ENCODE measurements around the gene CAMSAP2. TPM values are rescaled to one million over a fixed set of nuclear protein-coding genes. Genes with fewer than 3 reads are reported as not detected.

The CAMSAP2 gene
- total RNA-seq, 1 experiment from 2014 or later: 23.4 TPM

GRCh38 chr1:200819726-200820125 is 81.0 kb downstream of the CAMSAP2 start:
- peaks cover 6% of the 10 kb centered on the region for H3K36me3 Mint-ChIP-seq (ENCODE audit: insufficient read depth, unreplicated experiment)
- DNase-seq: no peak
- no peak overlapping the region for H3K4me3 ChIP-seq (ENCODE audit: low read depth, low read length)
- ChIA-PET POLR2A (no interaction called here), CTCF (interaction anchor here (0.7 kb wide), 1 partner anchor 30 kb away, joined by 6 read pairs; no protein-coding TSS in a partner anchor)
- no peaks in the 10 kb centered on the region for H3K27me3 ChIP-seq (replicated peaks; ENCODE audit: control insufficient read depth, insufficient read depth, low read length)
- BruUV-seq (replicated peaks): no TSS peak
- no peaks in the 10 kb centered on the region for H3K9me3 Mint-ChIP-seq (ENCODE audit: unreplicated experiment)
- no peaks in the 10 kb centered on the region for H3K27me3 Mint-ChIP-seq (ENCODE audit: insufficient read depth, unreplicated experiment)
- H3K4me1 ChIP-seq: no peaks in the 10 kb centered on the region
- H3K27ac Mint-ChIP-seq (ENCODE audit: unreplicated experiment): no peak overlapping the region
- intact Hi-C loops (cut with micrococcal nuclease; ENCODE audit: unreplicated experiment): no loop called here
- no peak overlapping the region for H3K4me3 Mint-ChIP-seq (ENCODE audit: unreplicated experiment)
- no peaks in the 10 kb centered on the region for H3K4me1 Mint-ChIP-seq (ENCODE audit: low read depth, unreplicated experiment)
- no peak for TF ChIP-seq CTCF (IDR thresholded peaks at IDR 0.05; ENCODE audit: insufficient read depth in 1 of 2, low read depth in 1 of 2, low read length in 1 of 2, severe bottlenecking in 1 of 2, unreplicated experiment in 1 of 2)
- H3K36me3 ChIP-seq (ENCODE audit: control insufficient read depth, insufficient read depth, low read length): no peaks in the 10 kb centered on the region
- no peaks in the 10 kb centered on the region for H3K9me3 ChIP-seq

DNA sequence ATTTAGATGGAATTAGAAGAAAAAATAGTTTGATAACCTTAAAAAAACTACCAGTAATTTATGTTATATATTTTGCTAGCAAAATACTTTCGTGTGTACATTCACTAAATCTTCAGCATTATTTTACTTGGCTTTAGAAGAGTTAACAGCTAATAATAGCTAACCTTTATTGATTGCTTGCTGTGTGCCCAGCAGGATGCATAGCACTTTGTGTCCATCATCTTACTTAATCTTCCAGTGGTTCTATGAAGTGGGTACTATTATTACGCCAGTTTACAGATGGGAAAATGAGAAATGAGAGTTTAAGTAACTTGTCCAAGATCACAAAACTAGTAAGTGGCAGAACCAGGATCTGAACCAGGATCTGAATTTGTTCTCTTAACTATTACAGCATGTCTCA is 92.4 kb downstream of the CAMSAP2 start:
- POLR2A ChIA-PET: no interaction called here
- CTCF ChIA-PET: no interaction called here
- no peak for TF ChIP-seq CTCF (IDR thresholded peaks at IDR 0.05; ENCODE audit: insufficient read depth in 1 of 2, low read depth in 1 of 2, low read length in 1 of 2, severe bottlenecking in 1 of 2, unreplicated experiment in 1 of 2)
- Mint-ChIP-seq H3K36me3 (ENCODE audit: insufficient read depth, unreplicated experiment) (peaks cover under 1% of the 10 kb centered on the region), H3K9me3 (ENCODE audit: unreplicated experiment) (no peaks in the 10 kb centered on the region), H3K27me3 (ENCODE audit: insufficient read depth, unreplicated experiment) (no peaks in the 10 kb centered on the region), H3K4me3 (ENCODE audit: unreplicated experiment) (no peak overlapping the region), H3K4me1 (ENCODE audit: low read depth, unreplicated experiment) (no peaks in the 10 kb centered on the region), H3K27ac (ENCODE audit: unreplicated experiment) (no peak overlapping the region)
- no peak for DNase-seq
- Histone ChIP-seq H3K4me3 (ENCODE audit: low read depth, low read length) (no peak overlapping the region), H3K36me3 (ENCODE audit: control insufficient read depth, insufficient read depth, low read length) (no peaks in the 10 kb centered on the region; the same call in 1 of the 2 replicates), H3K27me3 (replicated peaks; ENCODE audit: control insufficient read depth, insufficient read depth, low read length) (no peaks in the 10 kb centered on the region), H3K4me1 (no peaks in the 10 kb centered on the region), H3K9me3 (no peaks in the 10 kb centered on the region)
- no TSS peak for BruUV-seq (replicated peaks)
- intact Hi-C loops (cut with micrococcal nuclease; ENCODE audit: unreplicated experiment): no loop called here

GRCh38 chr1:200834383-200834782 is 95.7 kb downstream of the CAMSAP2 start:
- H3K27me3 Mint-ChIP-seq (ENCODE audit: insufficient read depth, unreplicated experiment): no peaks in the 10 kb centered on the region
- Histone ChIP-seq H3K4me3 (ENCODE audit: low read depth, low read length) (no peak overlapping the region), H3K9me3 (no peaks in the 10 kb centered on the region), H3K27me3 (replicated peaks; ENCODE audit: control insufficient read depth, insufficient read depth, low read length) (no peaks in the 10 kb centered on the region), H3K36me3 (ENCODE audit: control insufficient read depth, insufficient read depth, low read length) (no peaks in the 10 kb centered on the region; the same call in 1 of the 2 replicates), H3K4me1 (no peaks in the 10 kb centered on the region)
- H3K9me3 Mint-ChIP-seq (ENCODE audit: unreplicated experiment): no peaks in the 10 kb centered on the region
- H3K27ac Mint-ChIP-seq (ENCODE audit: unreplicated experiment): no peak overlapping the region
- no TSS peak for BruUV-seq (replicated peaks)
- H3K4me3 Mint-ChIP-seq (ENCODE audit: unreplicated experiment): no peak overlapping the region
- ChIA-PET POLR2A (no interaction called here), CTCF (no interaction called here)
- TF ChIP-seq CTCF (IDR thresholded peaks at IDR 0.05; ENCODE audit: insufficient read depth in 1 of 2, low read depth in 1 of 2, low read length in 1 of 2, severe bottlenecking in 1 of 2, unreplicated experiment in 1 of 2): no peak
- no peak for DNase-seq
- peaks cover 7% of the 10 kb centered on the region for H3K36me3 Mint-ChIP-seq (ENCODE audit: insufficient read depth, unreplicated experiment)
- no peaks in the 10 kb centered on the region for H3K4me1 Mint-ChIP-seq (ENCODE audit: low read depth, unreplicated experiment)
- intact Hi-C loops (cut with micrococcal nuclease; ENCODE audit: unreplicated experiment): no loop called here
